CD4-positive, CD25-positive, alpha-beta regulatory T cell (primary cell): Measurements from ENCODE around the gene PLD4. TPM values are rescaled to one million over a fixed set of nuclear protein-coding genes. Genes with fewer than 3 reads are reported as not detected.
"Not testable (repeated sequence)": the region's sequence is repeated elsewhere in the genome, so short reads cannot be mapped to it uniquely, and the experiment has no call there.

Experiments used
- ATAC-seq, 2 donors: fragments of 150-1000 bp; cut with Tn5 transposase; one replicate each; pipeline ENCODE4 v1.10.0; 2021; ENCODE audit warnings: low read depth in 2 of 2, moderate number of reproducible peaks in 2 of 2, moderate library complexity in 1 of 2
- DNase-seq, 3 donors: peaks; one replicate each; pipeline versions ENCODE4 v3.0.0 to v3.0.0-alpha.2; 2012 to 2022; ENCODE audit warnings: mixed read lengths in 1 of 3
- H3K27ac ChIP-seq: one replicate; pipeline ENCODE4 v1.7.0; 2013; ENCODE audit warnings: mild to moderate bottlenecking, low read length; ENCODE audit not compliant: insufficient read depth, poor library complexity, severe bottlenecking
- H3K27me3 ChIP-seq: one replicate; pipeline ENCODE4 v1.7.0; 2013; ENCODE audit warnings: low read length; ENCODE audit not compliant: control insufficient read depth, insufficient read depth
- H3K36me3 ChIP-seq: one replicate; pipeline ENCODE4 v1.7.0; 2013; ENCODE audit warnings: mild to moderate bottlenecking, low read length, moderate library complexity; ENCODE audit not compliant: control insufficient read depth, insufficient read depth
- H3K4me1 ChIP-seq: 2 replicates; pipeline ENCODE4 v1.7.0; 2013; ENCODE audit warnings: mild to moderate bottlenecking, low read length; ENCODE audit not compliant: insufficient read depth, control insufficient read depth, poor library complexity, severe bottlenecking
- H3K4me3 ChIP-seq: one replicate; pipeline ENCODE4 v1.7.0; 2013; ENCODE audit warnings: low read depth, mild to moderate bottlenecking, low read length, moderate library complexity
- H3K9me3 ChIP-seq, 2 experiments: 1 replicate in 1 of 2; 2 replicates in 1 of 2; pipeline ENCODE4 v1.7.0; 2013; ENCODE audit warnings: low read length in 2 of 2, mild to moderate bottlenecking in 1 of 2, moderate library complexity in 1 of 2; ENCODE audit not compliant: control insufficient read depth in 2 of 2
- H3K27ac Mint-ChIP-seq, 3 donors: one replicate each; pipeline ENCODE4 v1.8.0; 2020 to 2022; ENCODE audit warnings: mild to moderate bottlenecking in 3 of 3, mixed read lengths in 3 of 3, moderate library complexity in 2 of 3
- H3K27me3 Mint-ChIP-seq: one replicate; pipeline ENCODE4 v1.8.0; 2022; ENCODE audit warnings: mild to moderate bottlenecking, mixed read lengths
- H3K36me3 Mint-ChIP-seq: one replicate; pipeline ENCODE4 v1.8.0; 2020; ENCODE audit warnings: mixed read lengths
- H3K4me1 Mint-ChIP-seq, 4 donors: one replicate each; pipeline ENCODE4 v1.8.0; 2020 to 2022; ENCODE audit warnings: mixed read lengths in 4 of 4, mild to moderate bottlenecking in 1 of 4
- H3K4me3 Mint-ChIP-seq, 4 donors: one replicate each; pipeline ENCODE4 v1.8.0; 2020 to 2022; ENCODE audit warnings: mild to moderate bottlenecking in 4 of 4, mixed read lengths in 4 of 4, moderate library complexity in 3 of 4
- H3K9me3 Mint-ChIP-seq, 7 donors: one replicate each; pipeline ENCODE4 v1.8.0; 2020 to 2022; ENCODE audit warnings: mixed read lengths in 7 of 7, mild to moderate bottlenecking in 3 of 7, moderate library complexity in 2 of 7
- polyA plus RNA-seq, 4 donors: library from polyadenylated mRNA; unstranded; fragments of 300-500 nt; fragmentation: Illumina TruSeq; gene quantifications; one replicate each; pipeline ENCODE4 v1.2.3, GENCODE V29; 2021
- total RNA-seq: library from RNA; stranded (reverse); gene quantifications from one replicate; pipeline ENCODE4 v1.2.3, GENCODE V29; 2022

The PLD4 gene
- total and polyA plus RNA-seq, 5 donors from 2014 or later: 0.34 to 0.69 TPM; not detected in 3

DNA sequence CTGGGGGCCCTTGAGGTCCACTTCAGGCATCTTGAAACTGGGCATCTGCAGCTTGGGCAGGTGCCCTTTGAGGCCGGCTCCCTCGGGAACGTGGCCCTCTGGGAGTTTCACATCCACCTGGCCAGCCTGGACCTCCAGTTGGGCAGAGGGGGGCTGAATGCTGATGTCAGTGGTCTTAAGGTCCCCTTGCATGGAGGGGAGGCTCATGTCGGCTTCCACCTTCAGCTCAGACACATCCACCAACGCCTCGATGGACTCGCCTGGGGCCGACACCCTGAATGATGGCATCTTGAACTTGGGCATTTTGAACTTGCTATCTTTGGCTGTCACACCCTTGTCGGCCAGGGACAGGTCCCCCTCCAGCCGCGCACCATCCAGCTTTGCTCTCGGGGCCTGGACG, 22.5 kb downstream of the PLD4 start:
- not testable (repeated sequence) for H3K27ac ChIP-seq, H3K27me3 Mint-ChIP-seq, H3K36me3 ChIP-seq, ATAC-seq, H3K4me1 ChIP-seq, H3K4me3 Mint-ChIP-seq, H3K4me1 Mint-ChIP-seq, H3K27ac Mint-ChIP-seq, H3K9me3 ChIP-seq, H3K36me3 Mint-ChIP-seq, H3K9me3 Mint-ChIP-seq, H3K27me3 ChIP-seq, H3K4me3 ChIP-seq, DNase-seq

- ATAC-seq, H3K9me3 Mint-ChIP-seq, H3K36me3 ChIP-seq, H3K4me3 Mint-ChIP-seq, H3K27me3 Mint-ChIP-seq, H3K27ac ChIP-seq, H3K4me1 Mint-ChIP-seq, H3K4me1 ChIP-seq, H3K27me3 ChIP-seq, DNase-seq, H3K27ac Mint-ChIP-seq, H3K4me3 ChIP-seq, H3K9me3 ChIP-seq, H3K36me3 Mint-ChIP-seq: not testable (repeated sequence)
Measured at GRCh38 chr14:104947881-104948735, 23.4 kb downstream of the PLD4 start.

DNA sequence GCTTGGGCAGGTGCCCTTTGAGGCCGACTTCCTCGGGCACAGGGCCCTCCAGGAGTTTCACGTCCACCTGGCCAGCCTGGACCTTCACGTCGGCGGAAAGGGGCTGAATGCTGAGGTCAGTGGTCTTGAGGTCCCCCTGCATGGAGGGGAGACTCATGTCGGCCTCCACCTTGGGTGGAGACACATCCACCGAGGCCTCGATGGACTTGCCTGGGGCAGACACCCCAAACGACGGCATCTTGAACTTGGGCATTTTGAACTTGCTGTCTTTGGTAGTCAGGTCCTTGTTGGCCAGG, 24.0 kb downstream of the PLD4 start:
- ATAC-seq (no peak), DNase-seq (no peak)
- Histone ChIP-seq H3K4me3 (no peak overlapping the region), H3K27me3 (no peaks in the 10 kb centered on the region), H3K27ac (no peak overlapping the region), H3K9me3 (no peaks in the 10 kb centered on the region), H3K36me3 (no peaks in the 10 kb centered on the region), H3K4me1 (no peaks in the 10 kb centered on the region)
- no peaks in the 10 kb centered on the region for H3K27me3 Mint-ChIP-seq
- H3K36me3 Mint-ChIP-seq: no peaks in the 10 kb centered on the region
- no peak overlapping the region for H3K27ac Mint-ChIP-seq
- no peak overlapping the region for H3K4me3 Mint-ChIP-seq
- no peaks in the 10 kb centered on the region for H3K9me3 Mint-ChIP-seq
- H3K4me1 Mint-ChIP-seq: no peaks in the 10 kb centered on the region

GRCh38 chr14:104949406-104949955, 24.8 kb downstream of the PLD4 start:
- H3K4me1 Mint-ChIP-seq, H3K4me1 ChIP-seq, H3K4me3 Mint-ChIP-seq, H3K27me3 ChIP-seq, H3K36me3 ChIP-seq, H3K27ac ChIP-seq, H3K27me3 Mint-ChIP-seq, H3K27ac Mint-ChIP-seq, DNase-seq, H3K4me3 ChIP-seq, H3K9me3 ChIP-seq, H3K36me3 Mint-ChIP-seq, H3K9me3 Mint-ChIP-seq, ATAC-seq: not testable (repeated sequence)

DNA sequence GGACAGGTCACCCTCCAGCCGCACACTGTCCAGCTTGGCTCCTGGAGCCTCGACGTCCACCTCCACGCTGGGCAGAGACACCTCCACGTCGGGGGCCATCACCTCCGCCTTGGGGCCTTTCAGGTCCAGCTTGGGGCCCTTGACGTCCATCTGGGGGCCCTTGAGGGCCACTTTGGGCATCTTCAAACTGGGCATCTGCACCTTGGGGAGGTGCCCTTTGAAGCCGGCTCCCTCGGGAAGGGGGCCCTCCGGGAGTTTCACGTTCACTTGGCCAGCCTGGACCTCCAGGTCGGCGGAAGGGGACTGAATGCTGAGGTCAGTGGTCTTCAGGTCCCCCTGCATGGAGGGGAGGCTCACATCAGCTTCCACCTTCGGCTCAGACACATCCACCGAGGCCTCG, 25.3 kb downstream of the PLD4 start:
- DNase-seq: no peak
- ATAC-seq: no peak
- Histone ChIP-seq H3K27ac (no peak overlapping the region), H3K4me1 (no peaks in the 10 kb centered on the region), H3K4me3 (no peak overlapping the region), H3K36me3 (no peaks in the 10 kb centered on the region), H3K9me3 (no peaks in the 10 kb centered on the region), H3K27me3 (no peaks in the 10 kb centered on the region)
- H3K27me3 Mint-ChIP-seq: no peaks in the 10 kb centered on the region
- H3K27ac Mint-ChIP-seq: no peak overlapping the region
- H3K4me1 Mint-ChIP-seq: no peaks in the 10 kb centered on the region
- H3K36me3 Mint-ChIP-seq: no peaks in the 10 kb centered on the region
- H3K9me3 Mint-ChIP-seq: no peaks in the 10 kb centered on the region
- H3K4me3 Mint-ChIP-seq: no peak overlapping the region

DNA sequence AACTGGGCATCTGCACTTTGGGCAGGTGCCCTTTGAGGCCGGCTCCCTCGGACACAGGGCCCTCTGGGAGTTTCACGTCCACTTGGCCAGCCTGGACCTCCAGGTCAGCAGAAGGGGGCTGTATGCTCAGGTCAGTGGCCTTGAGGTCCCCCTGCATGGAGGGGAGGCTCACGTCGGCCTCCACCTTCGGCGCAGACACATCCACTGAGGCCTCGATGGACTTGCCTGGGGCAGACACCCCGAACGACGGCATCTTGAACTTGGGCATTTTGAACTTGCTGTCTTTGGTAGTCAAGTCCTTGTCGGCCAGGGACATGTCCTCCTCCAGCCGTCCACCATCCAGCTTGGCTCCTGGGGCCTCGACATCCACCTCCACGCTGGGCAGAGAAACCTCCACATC, 26.0 kb downstream of the PLD4 start:
- not testable (repeated sequence) for H3K36me3 Mint-ChIP-seq, H3K4me3 ChIP-seq, H3K27ac Mint-ChIP-seq, H3K9me3 ChIP-seq, H3K36me3 ChIP-seq, H3K9me3 Mint-ChIP-seq, DNase-seq, ATAC-seq, H3K4me1 ChIP-seq, H3K27me3 ChIP-seq, H3K4me1 Mint-ChIP-seq, H3K4me3 Mint-ChIP-seq, H3K27ac ChIP-seq, H3K27me3 Mint-ChIP-seq

GRCh38 chr14:104951863-104952657, 27.4 kb downstream of the PLD4 start:
- H3K27me3 Mint-ChIP-seq, H3K4me3 Mint-ChIP-seq, DNase-seq, H3K36me3 Mint-ChIP-seq, H3K4me1 ChIP-seq, H3K27ac Mint-ChIP-seq, H3K9me3 ChIP-seq, H3K36me3 ChIP-seq, ATAC-seq, H3K27me3 ChIP-seq, H3K4me3 ChIP-seq, H3K9me3 Mint-ChIP-seq, H3K27ac ChIP-seq, H3K4me1 Mint-ChIP-seq: not testable (repeated sequence)

GRCh38 chr14:104953097-104953496, 28.4 kb downstream of the PLD4 start:
- no peaks in the 10 kb centered on the region for H3K9me3 Mint-ChIP-seq
- no peaks in the 10 kb centered on the region for H3K36me3 Mint-ChIP-seq
- no peak overlapping the region for H3K4me3 ChIP-seq
- no peak for DNase-seq
- H3K9me3 ChIP-seq: no peaks in the 10 kb centered on the region
- no peak for ATAC-seq
- H3K4me1 ChIP-seq: no peaks in the 10 kb centered on the region
- H3K4me3 Mint-ChIP-seq: no peak overlapping the region
- no peaks in the 10 kb centered on the region for H3K27me3 ChIP-seq
- H3K4me1 Mint-ChIP-seq: no peaks in the 10 kb centered on the region
- no peak overlapping the region for H3K27ac Mint-ChIP-seq
- no peak overlapping the region for H3K27ac ChIP-seq
- H3K27me3 Mint-ChIP-seq: peaks cover 8% of the 10 kb centered on the region
- no peaks in the 10 kb centered on the region for H3K36me3 ChIP-seq
